Neural cell (in vitro differentiated cells): ENCODE results near the gene GAS2L3. TPM values are rescaled to one million over a fixed set of nuclear protein-coding genes. Genes with fewer than 3 reads are reported as not detected.

Source experiments
- H2AFZ ChIP-seq: fragments of 200-600, 300-800 bp; sonication (generic), shearing (Covaris generic); 2 replicates; pipeline ENCODE4 v1.6.0; 2014; ENCODE audit warnings: low read depth, mild to moderate bottlenecking, antibody characterized with exemption, low read length, moderate library complexity
- H3F3A ChIP-seq: fragments of 200-600 bp; shearing (Covaris generic); 2 replicates; pipeline ENCODE4 v1.6.1; 2016; ENCODE audit warnings: mild to moderate bottlenecking, moderate library complexity, mixed read lengths, antibody characterized with exemption, low read length; ENCODE audit not compliant: insufficient read depth, poor library complexity, severe bottlenecking
- H3K27ac ChIP-seq: fragments of 200-600, 300-800 bp; sonication (generic), shearing (Covaris generic); 2 replicates; pipeline ENCODE4 v1.5.1; 2014; ENCODE audit warnings: mild to moderate bottlenecking, low read length, moderate library complexity
- H3K27me3 ChIP-seq: fragments of 300-800, 200-600 bp; sonication (generic), shearing (Covaris generic); 2 replicates; pipeline ENCODE4 v1.6.0; 2014; ENCODE audit warnings: mild to moderate bottlenecking, low read depth, low read length, moderate library complexity; ENCODE audit not compliant: insufficient read depth
- H3K36me3 ChIP-seq: fragments of 300-800, 200-600 bp; sonication (generic), shearing (Covaris generic); 2 replicates; pipeline ENCODE4 v1.5.1; 2014; ENCODE audit warnings: mild to moderate bottlenecking, antibody characterized with exemption, low read length, moderate library complexity; ENCODE audit not compliant: insufficient read depth
- H3K4me2 ChIP-seq: fragments of 300-800, 200-600 bp; sonication (generic), shearing (Covaris generic); 2 replicates; pipeline ENCODE4 v1.6.0; 2014; ENCODE audit warnings: mild to moderate bottlenecking, low read length
- H3K4me3 ChIP-seq: fragments of 300-800, 200-600 bp; sonication (generic), shearing (Covaris generic); 2 replicates; pipeline ENCODE4 v1.5.1; 2014; ENCODE audit warnings: mild to moderate bottlenecking, low read length, moderate library complexity
- H3K79me2 ChIP-seq: fragments of 200-600 bp; shearing (Covaris generic); replicated peaks from 2 replicates; pipeline ENCODE4 v1.6.0; 2014; ENCODE audit warnings: mild to moderate bottlenecking, low read length, moderate library complexity; ENCODE audit not compliant: insufficient read depth
- H3K9ac ChIP-seq: fragments of 300-800, 200-600 bp; sonication (generic), shearing (Covaris generic); 2 replicates; pipeline ENCODE4 v1.6.1; 2016; ENCODE audit warnings: mild to moderate bottlenecking, low read length, mixed read lengths
- H3K9me2 ChIP-seq: fragments of 200-600 bp; shearing (Covaris generic); 2 replicates; pipeline ENCODE4 v1.6.1; 2016; ENCODE audit warnings: mild to moderate bottlenecking, low read length, mixed read lengths; ENCODE audit not compliant: insufficient read depth
- H3K9me3 ChIP-seq: fragments of 200-600, 300-800 bp; sonication (generic), shearing (Covaris generic); 2 replicates; pipeline ENCODE4 v1.6.1; 2016; ENCODE audit warnings: mild to moderate bottlenecking, mixed run types, low read length, moderate library complexity, mixed read lengths
- H4K20me1 ChIP-seq: fragments of 200-600 bp; shearing (Covaris generic); 2 replicates; pipeline ENCODE4 v1.6.1; 2016; ENCODE audit warnings: mild to moderate bottlenecking, mixed run types; ENCODE audit not compliant: insufficient read depth
- CTCF ChIP-seq: fragments of 450-650 bp; IDR thresholded peaks from 2 replicates; pipeline ENCODE4 v1.5.1; 2014; ENCODE audit warnings: antibody characterized with exemption, mild to moderate bottlenecking, moderate library complexity; ENCODE audit not compliant: poor library complexity, severe bottlenecking
- EP300 ChIP-seq: fragments of 450-650 bp; conservative IDR thresholded peaks from 2 replicates; pipeline ENCODE4 v1.6.1; 2014; ENCODE audit warnings: antibody characterized with exemption, mild to moderate bottlenecking, moderate library complexity; ENCODE audit not compliant: poor library complexity, severe bottlenecking
- EZH2 ChIP-seq: fragments of 200-600, 300-800 bp; shearing (Covaris generic), sonication (generic); IDR thresholded peaks from 2 replicates; pipeline ENCODE4 v1.6.1; 2014; ENCODE audit warnings: antibody characterized with exemption, low read length, borderline replicate concordance, mild to moderate bottlenecking; ENCODE audit not compliant: insufficient read depth, poor library complexity, severe bottlenecking
- MXI1 ChIP-seq: fragments of 450-650 bp; conservative IDR thresholded peaks from 2 replicates; pipeline ENCODE4 v1.6.1; 2014; ENCODE audit warnings: antibody characterized with exemption, mild to moderate bottlenecking; ENCODE audit not compliant: poor library complexity, severe bottlenecking
- POLR2AphosphoS5 ChIP-seq: IDR thresholded peaks from 2 replicates; pipeline ENCODE4 v1.6.1; 2012
- RAD21 ChIP-seq: fragments of 450-650 bp; conservative IDR thresholded peaks from 2 replicates; pipeline ENCODE4 v1.6.1; 2014; ENCODE audit warnings: antibody characterized with exemption, mild to moderate bottlenecking, moderate library complexity
- SMC3 ChIP-seq: fragments of 450-650 bp; conservative IDR thresholded peaks from 2 replicates; pipeline ENCODE4 v1.6.1; 2014; ENCODE audit warnings: antibody characterized with exemption, mild to moderate bottlenecking, moderate library complexity; ENCODE audit not compliant: poor library complexity
- TAF1 ChIP-seq: IDR thresholded peaks from 2 replicates; pipeline ENCODE4 v1.6.1; 2012; ENCODE audit warnings: low read depth
- polyA plus RNA-seq: library from polyadenylated mRNA; depleted of rRNA; stranded (reverse); fragments of >200 nt; gene quantifications from 2 replicates; pipeline ENCODE4 v1.2.3, GENCODE V29; 2014
- TF ChIP-seq, protein P1 (sequence below): IDR thresholded peaks from 2 replicates; pipeline ENCODE4 v1.6.1; 2012; ENCODE audit warnings: borderline replicate concordance

GAS2L3 gene
- polyA plus RNA-seq, 1 donor from 2014 or later, result 0.67 TPM

DNA sequence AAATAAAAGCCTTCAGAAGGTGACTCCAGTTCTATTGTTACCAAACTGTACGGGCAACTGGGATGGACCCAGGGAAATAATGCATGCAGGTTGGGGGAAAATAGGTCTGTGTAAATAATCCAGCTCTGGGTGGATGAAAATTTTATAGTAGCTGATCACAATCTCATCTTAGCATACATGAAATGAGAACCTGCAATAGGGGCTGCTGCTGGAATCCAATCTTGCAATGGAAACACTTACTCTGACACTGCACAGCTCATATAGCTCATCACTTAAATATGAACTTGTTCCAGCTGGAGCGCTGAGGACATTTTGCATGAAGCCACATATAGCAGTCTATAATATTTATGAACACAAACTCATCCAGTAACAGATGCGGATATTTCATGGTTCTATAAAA lies 40.1 kb upstream of the GAS2L3 start:
- Histone ChIP-seq H3K9me2 (no peaks in the 10 kb centered on the region), H4K20me1 (no peaks in the 10 kb centered on the region), H3K9me3 (no peaks in the 10 kb centered on the region), H3K79me2 (no peaks in the 10 kb centered on the region), H3K4me3 (no peak overlapping the region), H3K27me3 (no peaks in the 10 kb centered on the region), H2AFZ (no peak overlapping the region), H3K27ac (no peak overlapping the region), H3K9ac (no peak overlapping the region), H3K36me3 (no peaks in the 10 kb centered on the region), H3K4me2 (no peak overlapping the region), H3F3A (no peaks in the 10 kb centered on the region)
- TF ChIP-seq, protein P1, sequence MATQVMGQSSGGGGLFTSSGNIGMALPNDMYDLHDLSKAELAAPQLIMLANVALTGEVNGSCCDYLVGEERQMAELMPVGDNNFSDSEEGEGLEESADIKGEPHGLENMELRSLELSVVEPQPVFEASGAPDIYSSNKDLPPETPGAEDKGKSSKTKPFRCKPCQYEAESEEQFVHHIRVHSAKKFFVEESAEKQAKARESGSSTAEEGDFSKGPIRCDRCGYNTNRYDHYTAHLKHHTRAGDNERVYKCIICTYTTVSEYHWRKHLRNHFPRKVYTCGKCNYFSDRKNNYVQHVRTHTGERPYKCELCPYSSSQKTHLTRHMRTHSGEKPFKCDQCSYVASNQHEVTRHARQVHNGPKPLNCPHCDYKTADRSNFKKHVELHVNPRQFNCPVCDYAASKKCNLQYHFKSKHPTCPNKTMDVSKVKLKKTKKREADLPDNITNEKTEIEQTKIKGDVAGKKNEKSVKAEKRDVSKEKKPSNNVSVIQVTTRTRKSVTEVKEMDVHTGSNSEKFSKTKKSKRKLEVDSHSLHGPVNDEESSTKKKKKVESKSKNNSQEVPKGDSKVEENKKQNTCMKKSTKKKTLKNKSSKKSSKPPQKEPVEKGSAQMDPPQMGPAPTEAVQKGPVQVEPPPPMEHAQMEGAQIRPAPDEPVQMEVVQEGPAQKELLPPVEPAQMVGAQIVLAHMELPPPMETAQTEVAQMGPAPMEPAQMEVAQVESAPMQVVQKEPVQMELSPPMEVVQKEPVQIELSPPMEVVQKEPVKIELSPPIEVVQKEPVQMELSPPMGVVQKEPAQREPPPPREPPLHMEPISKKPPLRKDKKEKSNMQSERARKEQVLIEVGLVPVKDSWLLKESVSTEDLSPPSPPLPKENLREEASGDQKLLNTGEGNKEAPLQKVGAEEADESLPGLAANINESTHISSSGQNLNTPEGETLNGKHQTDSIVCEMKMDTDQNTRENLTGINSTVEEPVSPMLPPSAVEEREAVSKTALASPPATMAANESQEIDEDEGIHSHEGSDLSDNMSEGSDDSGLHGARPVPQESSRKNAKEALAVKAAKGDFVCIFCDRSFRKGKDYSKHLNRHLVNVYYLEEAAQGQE, result no peak
- TF ChIP-seq CTCF (no peak), MXI1 (no peak), SMC3 (no peak), TAF1 (no peak)

GRCh38 chr12:100534625-100535227 lies 38.8 kb upstream of the GAS2L3 start:
- H3K9me3 ChIP-seq, result no peaks in the 10 kb centered on the region
- H3K27me3 ChIP-seq, result no peaks in the 10 kb centered on the region
- no peaks in the 10 kb centered on the region for H3K9me2 ChIP-seq
- no peaks in the 10 kb centered on the region for H3F3A ChIP-seq
- H3K4me2 ChIP-seq, result no peak overlapping the region
- H2AFZ ChIP-seq, result no peak overlapping the region
- H3K27ac ChIP-seq, result no peak overlapping the region
- no peaks in the 10 kb centered on the region for H3K79me2 ChIP-seq
- H3K9ac ChIP-seq, result no peak overlapping the region
- no peaks in the 10 kb centered on the region for H3K36me3 ChIP-seq
- H3K4me3 ChIP-seq, result no peak overlapping the region
- no peaks in the 10 kb centered on the region for H4K20me1 ChIP-seq
- TF ChIP-seq RAD21, result no peak
- no peak for TF ChIP-seq TAF1
- no peak for TF ChIP-seq EZH2
- no peak for TF ChIP-seq EP300
- no peak for TF ChIP-seq CTCF
- no peak for TF ChIP-seq MXI1
- TF ChIP-seq, protein P1, result no peak
- no peak for TF ChIP-seq POLR2AphosphoS5
- no peak for TF ChIP-seq SMC3
